Measurements from ENCODE around the gene LCLAT1.
A peak's percentile ranks its signal among the peaks of the same experiment; 100 is the strongest.
"Not testable (repeated sequence)": the region's sequence is repeated elsewhere in the genome, so short reads cannot be mapped to it uniquely, and the experiment has no call there.

LCLAT1 gene

GRCh38 chr2:30503007-30503694 is 56.1 kb downstream of the LCLAT1 start:
- Histone ChIP-seq H3K4me1 (peaks cover 6% of the 10 kb centered on the region), H3K4me2 (ENCODE audit: low read length) (no peak overlapping the region), H3K36me3 (ENCODE audit: control insufficient read depth, insufficient read depth, low read length) (no peaks in the 10 kb centered on the region), H2AFZ (no peak overlapping the region), H3K27me3 (ENCODE audit: control insufficient read depth, insufficient read depth, low read length) (no peaks in the 10 kb centered on the region), H3K9ac (no peak overlapping the region), H3K27ac (no peak overlapping the region), H3K79me2 (peaks cover 12% of the 10 kb centered on the region), H3K9me3 (ENCODE audit: control insufficient read depth, low read length) (no peaks in the 10 kb centered on the region), H3K4me3 (ENCODE audit: low read depth, low read length) (no peak overlapping the region)
- peak; percentile 16 for TF ChIP-seq CTCF (IDR thresholded peaks at IDR 0.05)

GRCh38 chr2:30503695-30504052 is 56.6 kb downstream of the LCLAT1 start:
- peaks cover 12% of the 10 kb centered on the region for H3K79me2 ChIP-seq
- no peaks in the 10 kb centered on the region for H3K36me3 ChIP-seq (ENCODE audit: control insufficient read depth, insufficient read depth, low read length)
- no peak for TF ChIP-seq CTCF (IDR thresholded peaks at IDR 0.05)
- no peak overlapping the region for H3K9ac ChIP-seq
- H3K27me3 ChIP-seq (ENCODE audit: control insufficient read depth, insufficient read depth, low read length): no peaks in the 10 kb centered on the region
- no peak overlapping the region for H3K4me3 ChIP-seq (ENCODE audit: low read depth, low read length)
- H3K9me3 ChIP-seq (ENCODE audit: control insufficient read depth, low read length): no peaks in the 10 kb centered on the region
- H3K4me2 ChIP-seq (ENCODE audit: low read length): no peak overlapping the region
- no peak overlapping the region for H3K27ac ChIP-seq
- no peak overlapping the region for H2AFZ ChIP-seq
- H3K4me1 ChIP-seq: peaks cover 6% of the 10 kb centered on the region

DNA sequence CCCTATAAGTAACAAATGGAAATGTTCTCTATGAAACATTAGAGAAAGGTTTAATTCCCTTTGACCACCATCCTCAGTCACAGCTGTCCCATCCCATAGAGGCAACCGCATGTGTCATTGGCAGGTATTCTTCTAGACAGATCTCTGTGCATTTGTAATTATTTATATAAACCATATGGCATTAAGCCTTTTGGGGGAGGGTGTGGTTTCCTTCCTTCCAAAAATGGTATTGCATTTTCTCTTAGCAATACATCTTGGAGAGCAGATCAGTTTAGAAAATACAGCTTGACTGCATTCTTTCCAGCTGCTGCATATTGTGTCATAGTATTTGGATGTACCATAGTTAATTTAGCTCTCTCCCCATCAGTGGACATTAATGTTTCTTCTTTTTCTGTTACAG is 57.7 kb downstream of the LCLAT1 start:
- Histone ChIP-seq H3K4me2 (ENCODE audit: low read length) (no peak overlapping the region), H2AFZ (no peak overlapping the region), H3K4me3 (ENCODE audit: low read depth, low read length) (no peak overlapping the region), H3K4me1 (peaks cover 6% of the 10 kb centered on the region), H3K27me3 (ENCODE audit: control insufficient read depth, insufficient read depth, low read length) (no peaks in the 10 kb centered on the region), H3K79me2 (peaks cover 12% of the 10 kb centered on the region), H3K27ac (no peak overlapping the region), H3K36me3 (ENCODE audit: control insufficient read depth, insufficient read depth, low read length) (no peaks in the 10 kb centered on the region), H3K9me3 (ENCODE audit: control insufficient read depth, low read length) (no peaks in the 10 kb centered on the region), H3K9ac (no peak overlapping the region)
- TF ChIP-seq CTCF (IDR thresholded peaks at IDR 0.05): no peak

- H3K4me3 ChIP-seq (ENCODE audit: low read depth, low read length): no peak overlapping the region
- peaks cover 9% of the 10 kb centered on the region for H3K4me1 ChIP-seq
- H3K36me3 ChIP-seq (ENCODE audit: control insufficient read depth, insufficient read depth, low read length): no peaks in the 10 kb centered on the region
- H3K9ac ChIP-seq: no peak overlapping the region
- H2AFZ ChIP-seq: no peak overlapping the region
- no peak for TF ChIP-seq CTCF (IDR thresholded peaks at IDR 0.05)
- H3K9me3 ChIP-seq (ENCODE audit: control insufficient read depth, low read length): no peaks in the 10 kb centered on the region
- no peaks in the 10 kb centered on the region for H3K27me3 ChIP-seq (ENCODE audit: control insufficient read depth, insufficient read depth, low read length)
- peaks cover 12% of the 10 kb centered on the region for H3K79me2 ChIP-seq
- no peak overlapping the region for H3K4me2 ChIP-seq (ENCODE audit: low read length)
- no peak overlapping the region for H3K27ac ChIP-seq
These were observed 58.6 kb downstream of the LCLAT1 start for GRCh38 chr2:30505500-30506180.

DNA sequence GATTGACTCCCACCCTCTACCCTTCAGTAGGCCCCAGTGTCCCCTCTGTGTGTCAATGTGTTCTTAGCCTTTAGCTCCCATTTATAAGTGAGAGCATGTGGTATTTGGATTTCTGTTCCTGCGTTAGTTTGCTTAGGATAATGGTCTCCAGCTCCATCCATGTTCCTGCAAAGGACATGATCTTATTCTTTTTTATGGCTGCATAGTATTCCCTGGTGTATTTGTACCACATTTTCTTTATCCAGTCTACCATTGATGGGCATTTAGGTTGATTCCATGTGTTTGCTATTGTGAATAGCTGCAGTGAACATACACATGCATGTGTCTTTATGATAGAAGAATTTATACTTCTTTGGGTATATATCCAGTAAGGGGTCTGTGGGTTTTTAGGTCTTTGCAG is 60.4 kb downstream of the LCLAT1 start:
- peaks cover 14% of the 10 kb centered on the region for H3K79me2 ChIP-seq
- H3K27me3 ChIP-seq (ENCODE audit: control insufficient read depth, insufficient read depth, low read length); H3K4me2 ChIP-seq (ENCODE audit: low read length); H3K4me1 ChIP-seq; H3K9ac ChIP-seq; H2AFZ ChIP-seq; H3K36me3 ChIP-seq (ENCODE audit: control insufficient read depth, insufficient read depth, low read length); H3K4me3 ChIP-seq (ENCODE audit: low read depth, low read length); H3K27ac ChIP-seq; H3K9me3 ChIP-seq (ENCODE audit: control insufficient read depth, low read length): not testable (repeated sequence)
